ENCODE data around the gene EIF5A.
"Not testable (repeated sequence)": the region's sequence is repeated elsewhere in the genome, so short reads cannot be mapped to it uniquely, and the experiment has no call there.

EIF5A gene

DNA sequence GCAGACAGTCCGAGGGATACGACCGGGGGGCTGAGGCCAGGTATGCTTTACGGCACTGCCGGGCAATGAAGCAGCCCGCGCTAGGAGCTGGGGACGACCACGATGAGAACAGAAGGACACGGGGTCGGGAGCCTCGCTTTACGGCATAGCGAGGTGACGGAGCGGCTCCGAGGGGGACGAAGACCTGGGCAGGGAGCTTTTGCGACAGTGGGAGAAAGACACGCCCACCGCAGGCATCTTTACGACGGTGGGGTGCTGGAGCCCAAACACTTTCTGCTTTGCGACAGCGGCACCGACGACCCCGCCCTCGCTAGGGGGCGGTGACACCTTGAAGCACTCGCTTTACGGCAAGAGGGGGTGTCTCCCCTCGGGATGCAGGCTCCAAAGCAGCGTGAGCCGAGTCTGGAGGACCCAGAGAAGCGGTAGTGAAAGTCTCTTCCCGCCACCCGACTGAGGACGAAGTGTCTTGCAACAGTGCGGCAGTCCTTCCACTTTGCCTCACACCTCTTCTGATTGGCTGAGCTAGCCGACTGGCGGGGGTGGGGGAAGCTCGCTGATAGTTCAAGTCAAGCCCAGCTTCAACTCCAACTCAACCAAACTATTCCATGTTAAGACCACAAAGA is 22.1 kb downstream of the EIF5A start:
- DNase-seq: peak; percentile 98

DNA sequence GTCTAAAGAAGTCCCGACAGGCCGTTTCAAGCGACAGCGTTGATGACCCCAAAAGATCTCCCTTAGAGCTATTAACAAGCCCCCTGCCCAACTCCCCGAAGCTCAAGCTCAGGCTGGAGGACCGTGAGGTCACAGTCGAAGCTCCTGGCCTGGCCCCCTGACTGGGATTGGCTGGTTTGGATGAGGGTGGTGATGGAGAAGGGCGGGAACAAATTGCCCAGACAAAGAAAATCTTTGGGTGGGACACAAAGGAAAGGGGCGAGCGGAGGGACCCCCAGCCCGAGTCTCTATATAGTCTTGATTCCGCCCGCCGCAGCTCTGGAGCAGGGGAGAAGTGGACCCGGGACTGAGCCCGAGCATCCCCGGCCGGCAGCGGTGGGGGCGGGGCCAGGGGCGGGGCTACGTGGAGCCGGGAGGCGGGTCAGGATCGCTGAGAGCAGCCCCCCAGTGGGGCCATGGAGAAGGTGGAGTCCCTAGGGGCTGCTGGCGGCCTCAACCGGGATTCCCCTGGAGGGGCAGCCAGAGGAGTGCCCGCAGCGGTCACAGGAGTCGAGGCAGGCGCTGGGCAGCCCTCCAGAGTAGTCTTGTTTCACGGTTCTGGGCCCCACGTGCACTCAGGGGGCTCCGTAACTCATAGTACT is 22.7 kb downstream of the EIF5A start:
- DNase-seq: no peak

DNA sequence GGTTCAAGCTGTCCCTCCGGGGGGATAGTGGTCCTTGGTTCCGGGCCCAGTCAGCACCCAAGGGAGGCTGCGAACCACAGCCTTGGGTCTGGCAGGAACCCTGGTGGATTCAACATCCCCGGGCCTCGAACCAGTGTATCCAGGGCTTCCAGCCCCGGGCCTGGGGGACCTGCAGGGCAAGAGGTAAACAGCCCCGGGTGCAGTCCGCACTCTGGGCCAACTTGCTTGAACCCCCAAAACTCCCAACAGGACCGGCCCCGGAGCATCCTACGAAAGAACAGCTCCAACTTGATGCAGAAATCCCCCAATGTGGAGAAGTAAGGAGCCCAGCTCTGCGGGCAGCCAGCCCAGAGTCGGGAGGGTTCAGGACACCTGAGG is 23.2 kb downstream of the EIF5A start:
- no peak for DNase-seq

DNA sequence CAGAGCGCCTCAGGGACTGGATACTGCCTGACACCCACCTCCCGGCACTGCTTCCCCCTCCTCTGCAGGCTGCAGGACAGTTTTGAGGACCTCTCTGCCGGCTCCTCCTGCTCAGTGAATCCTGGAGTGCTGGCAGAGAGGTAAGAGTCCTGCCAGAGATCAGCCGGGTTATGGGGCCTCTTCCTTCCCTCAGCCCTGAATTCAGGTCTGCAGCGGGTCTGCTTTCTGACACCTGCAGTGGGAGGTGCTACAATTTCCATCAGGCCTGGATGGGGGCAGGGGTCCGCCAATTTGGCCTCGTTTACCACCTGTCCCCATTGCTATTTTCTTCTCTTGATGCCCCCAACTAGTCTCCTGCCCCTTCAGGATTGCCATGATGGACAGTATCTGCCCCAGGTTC is 24.7 kb downstream of the EIF5A start:
- DNase-seq: no peak

DNA sequence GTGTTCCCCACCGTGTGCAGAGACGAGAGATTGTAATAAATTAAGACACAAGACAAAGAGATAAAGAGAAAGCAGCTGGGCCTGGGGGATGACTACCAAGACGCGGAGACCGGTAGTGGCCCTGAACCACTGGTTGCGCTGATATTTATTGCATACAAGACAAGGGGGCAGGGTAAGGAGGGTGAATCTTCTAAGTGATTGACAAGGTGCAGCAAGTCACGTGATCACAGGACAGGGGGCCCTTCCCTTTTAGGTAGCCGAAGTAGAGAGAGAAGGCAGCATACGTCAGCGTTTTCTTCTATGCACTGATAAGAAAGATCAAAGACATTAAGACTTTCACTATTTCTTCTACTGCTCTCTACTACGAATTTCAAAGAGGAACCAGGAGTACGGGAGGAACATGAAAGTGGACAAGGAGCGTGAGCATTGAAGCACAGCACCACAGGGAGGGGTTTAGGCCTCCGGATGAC is 25.2 kb downstream of the EIF5A start:
- not testable (repeated sequence) for DNase-seq

DNA sequence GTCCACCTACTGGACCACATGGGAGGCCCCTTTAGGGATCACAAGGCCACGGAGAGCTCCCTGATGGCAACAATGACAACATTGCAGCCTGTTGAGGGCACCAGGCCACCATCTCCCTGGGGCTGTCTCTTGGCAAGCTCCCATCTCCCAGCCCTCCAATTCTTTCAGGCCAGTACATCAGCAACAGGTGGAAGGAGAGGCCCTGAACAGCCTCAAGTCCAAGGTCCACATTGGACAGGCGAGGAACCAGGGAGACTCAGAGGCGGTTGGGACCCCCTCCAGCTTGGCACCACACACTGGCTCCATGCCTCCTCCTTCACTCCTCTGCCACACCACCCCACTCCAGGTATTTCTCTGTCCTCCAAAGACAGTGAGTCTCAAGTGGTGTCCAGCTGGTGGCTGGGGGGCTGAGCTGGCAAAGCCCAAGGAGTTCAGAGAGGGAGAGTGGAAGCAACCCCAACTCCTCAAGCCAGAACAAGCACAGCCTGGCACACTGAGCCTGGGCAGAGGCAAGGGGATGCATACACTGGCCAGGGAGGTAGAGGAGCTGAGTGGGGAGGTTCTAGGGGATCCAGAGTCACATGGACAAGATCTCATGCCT is 27.6 kb downstream of the EIF5A start:
- no peak for DNase-seq

DNA sequence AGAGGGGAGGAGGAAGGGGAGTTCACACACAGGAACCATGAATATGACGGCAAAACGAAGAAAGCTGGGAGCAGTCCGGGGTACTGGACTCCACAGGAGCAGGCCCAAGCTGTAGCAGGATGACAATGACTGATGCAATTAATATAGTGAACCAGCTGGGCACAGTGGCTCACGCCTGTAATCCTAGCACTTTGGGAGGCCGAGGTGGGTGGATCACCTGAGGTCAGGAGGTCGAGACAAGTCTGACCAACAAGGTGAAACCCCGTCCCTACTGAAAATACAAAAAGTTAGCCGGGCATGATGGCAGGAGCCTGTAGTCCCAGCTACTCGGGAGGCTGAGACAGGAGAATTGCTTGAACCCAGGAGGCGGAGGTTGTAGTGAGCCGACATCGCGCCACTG is 28.3 kb downstream of the EIF5A start:
- DNase-seq: not testable (repeated sequence)

DNA sequence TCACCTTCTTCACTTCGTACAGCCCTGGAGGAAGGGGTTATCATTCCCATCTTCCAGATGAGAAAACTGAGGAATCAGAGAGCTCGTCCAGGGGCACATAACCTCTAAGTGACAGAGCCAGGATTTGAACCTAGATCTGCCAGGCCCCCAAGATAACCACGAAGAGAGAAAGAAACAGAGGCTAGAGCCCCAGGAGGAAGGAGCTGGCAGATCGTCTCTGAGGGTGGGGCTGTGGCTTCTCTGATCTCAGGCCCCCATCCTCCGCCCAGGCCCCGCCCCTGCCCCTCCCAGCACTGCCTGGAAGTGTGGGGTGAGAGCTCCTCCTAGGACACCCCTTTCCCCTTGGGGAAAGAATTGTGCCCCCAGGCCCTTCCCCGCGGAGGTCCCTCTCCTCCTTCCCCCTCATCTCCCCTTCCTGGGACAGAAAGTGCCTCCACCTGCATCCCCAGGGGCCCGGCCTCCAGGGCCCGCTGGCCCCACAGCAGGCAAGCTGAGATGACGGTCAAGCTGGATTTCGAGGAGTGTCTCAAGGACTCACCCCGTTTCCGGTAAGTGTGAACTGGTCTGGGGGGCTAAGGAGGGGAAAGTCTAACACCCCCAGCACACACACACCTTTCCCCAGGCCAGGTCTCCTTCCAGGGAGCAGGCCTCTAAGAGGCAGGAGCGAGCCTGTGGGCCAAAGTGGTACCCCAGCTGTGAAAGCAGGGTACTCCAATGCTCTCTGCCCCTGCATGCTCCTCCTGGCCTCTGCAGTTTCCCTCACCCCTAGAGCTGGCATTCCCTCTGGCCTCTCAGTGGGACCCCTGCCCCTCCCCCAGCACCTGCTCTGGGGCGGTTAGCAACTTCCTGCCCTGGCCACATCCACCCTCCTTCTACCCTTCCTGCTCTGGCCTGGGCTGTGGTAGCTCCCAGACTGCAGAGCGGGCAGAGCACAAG is 29.1 kb downstream of the EIF5A start, which contains the start of gene ACAP1:
TSS of gene ACAP1 (plus strand) at position 290 of the 936 bp plus-strand sequence. CDS start at position 496, 206 bp downstream.
- DNase-seq: no peak

DNA sequence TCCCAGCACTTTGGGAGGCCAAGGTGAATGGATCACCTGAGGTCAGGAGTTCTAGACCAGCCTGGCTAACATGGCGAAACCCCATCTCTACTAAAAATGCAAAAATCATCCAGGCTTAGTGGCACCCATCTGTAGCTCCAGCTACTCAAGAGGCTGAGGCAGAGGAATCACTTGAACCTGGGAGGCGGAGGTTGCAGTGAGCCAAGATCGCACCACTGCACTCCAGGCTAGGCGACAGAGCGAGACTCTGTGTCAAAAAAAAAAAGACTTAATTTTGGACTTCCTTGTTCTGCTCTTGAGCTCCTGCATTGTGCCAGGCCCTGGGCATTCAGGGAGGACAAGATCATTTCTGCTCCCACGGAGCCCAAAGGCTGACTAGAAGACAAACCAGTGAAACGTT is 30.2 kb downstream of the EIF5A start:
- DNase-seq: not testable (repeated sequence)

DNA sequence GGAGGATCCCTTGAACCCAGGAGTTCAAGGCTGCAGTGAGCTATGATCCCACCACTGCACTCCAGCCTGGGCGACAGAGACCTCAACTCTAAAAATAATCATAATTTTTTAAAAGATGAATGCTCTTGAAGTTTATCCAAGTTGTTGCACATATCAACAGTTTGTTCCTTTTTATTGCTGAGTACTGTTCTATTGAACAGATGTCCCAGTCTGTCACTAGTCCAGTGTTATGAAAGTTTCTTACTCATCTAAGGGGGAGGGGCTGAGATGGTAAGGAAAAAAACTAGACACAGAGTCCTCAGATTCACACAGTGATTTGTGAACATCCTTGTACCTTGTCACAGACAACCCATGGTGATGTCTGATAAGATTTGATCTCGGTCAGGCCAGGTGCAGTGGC is 32.8 kb downstream of the EIF5A start:
- no peak for DNase-seq

DNA sequence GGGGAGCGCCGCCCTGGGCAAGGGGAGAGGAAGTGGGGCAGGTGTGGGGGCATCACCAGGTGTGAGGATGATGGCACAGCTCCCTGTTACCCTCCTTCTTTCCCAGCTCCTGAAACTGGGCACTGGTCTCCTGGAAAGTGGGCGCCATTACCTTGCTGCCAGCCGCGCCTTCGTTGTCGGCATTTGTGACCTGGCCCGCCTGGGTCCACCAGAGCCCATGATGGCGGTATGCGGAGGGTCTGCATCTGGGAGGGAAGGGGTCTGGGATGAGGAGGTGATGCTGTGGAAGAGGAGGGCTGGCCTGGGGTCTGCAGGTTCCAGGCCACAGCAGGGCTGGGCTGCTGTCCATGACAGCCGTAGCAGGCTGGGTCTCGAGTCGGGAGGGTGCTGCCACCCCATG is 34.4 kb downstream of the EIF5A start:
- no peak for DNase-seq

DNA sequence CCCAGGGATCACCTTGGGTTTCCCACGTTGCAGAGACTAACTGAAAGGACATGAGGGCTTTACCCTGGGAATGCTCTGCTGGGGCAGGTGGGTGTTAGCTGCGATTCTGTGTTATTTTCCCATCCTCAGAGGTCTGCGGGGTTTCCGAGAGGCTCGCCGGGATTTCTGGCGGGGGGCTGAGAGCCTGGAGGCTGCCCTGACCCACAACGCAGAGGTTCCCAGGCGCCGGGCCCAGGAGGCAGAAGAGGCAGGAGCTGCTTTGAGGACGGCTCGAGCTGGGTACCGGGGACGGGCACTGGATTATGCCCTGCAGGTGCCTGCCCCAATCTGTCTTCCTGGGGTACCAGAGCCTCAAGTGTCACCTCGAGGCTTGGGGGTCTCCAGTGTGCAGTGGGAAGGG is 35.8 kb downstream of the EIF5A start:
- DNase-seq: no peak

DNA sequence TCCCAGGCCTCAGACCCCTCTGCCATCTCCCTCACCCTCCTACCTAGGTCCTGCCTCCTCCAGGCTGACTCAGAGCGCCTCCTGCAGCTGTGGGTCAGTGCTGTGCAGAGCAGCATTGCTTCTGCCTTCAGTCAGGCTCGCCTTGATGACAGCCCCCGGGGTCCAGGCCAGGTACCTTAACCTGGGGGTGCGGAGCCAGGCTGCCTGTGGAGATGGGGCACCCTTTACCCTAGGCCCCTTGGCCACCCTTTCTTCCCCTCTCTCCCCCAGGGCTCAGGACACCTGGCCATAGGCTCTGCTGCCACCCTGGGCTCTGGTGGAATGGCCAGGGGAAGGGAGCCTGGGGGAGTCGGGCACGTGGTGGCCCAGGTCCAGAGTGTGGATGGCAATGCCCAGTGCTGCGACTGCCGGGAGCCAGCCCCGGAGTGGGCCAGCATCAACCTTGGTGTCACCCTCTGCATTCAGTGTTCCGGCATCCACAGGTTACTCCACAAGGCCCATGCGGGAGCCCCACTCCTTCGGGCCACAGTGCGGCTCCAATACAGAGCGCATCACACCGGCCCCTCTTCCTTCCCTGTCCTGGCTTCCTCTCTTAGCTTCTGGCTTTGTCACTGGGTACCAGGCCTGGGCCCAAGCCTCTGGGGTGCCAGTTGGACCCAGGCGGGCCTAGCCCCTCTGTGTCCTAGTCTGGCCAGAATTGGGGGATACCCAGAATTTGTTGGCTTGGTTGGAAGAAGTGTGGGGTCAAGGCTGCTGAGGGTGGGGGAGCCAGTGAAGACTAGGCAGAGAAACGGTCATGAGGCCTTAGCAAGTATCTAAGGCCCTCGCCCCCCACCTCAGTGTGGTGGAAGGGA is 39.6 kb downstream of the EIF5A start:
- no peak for DNase-seq

DNA sequence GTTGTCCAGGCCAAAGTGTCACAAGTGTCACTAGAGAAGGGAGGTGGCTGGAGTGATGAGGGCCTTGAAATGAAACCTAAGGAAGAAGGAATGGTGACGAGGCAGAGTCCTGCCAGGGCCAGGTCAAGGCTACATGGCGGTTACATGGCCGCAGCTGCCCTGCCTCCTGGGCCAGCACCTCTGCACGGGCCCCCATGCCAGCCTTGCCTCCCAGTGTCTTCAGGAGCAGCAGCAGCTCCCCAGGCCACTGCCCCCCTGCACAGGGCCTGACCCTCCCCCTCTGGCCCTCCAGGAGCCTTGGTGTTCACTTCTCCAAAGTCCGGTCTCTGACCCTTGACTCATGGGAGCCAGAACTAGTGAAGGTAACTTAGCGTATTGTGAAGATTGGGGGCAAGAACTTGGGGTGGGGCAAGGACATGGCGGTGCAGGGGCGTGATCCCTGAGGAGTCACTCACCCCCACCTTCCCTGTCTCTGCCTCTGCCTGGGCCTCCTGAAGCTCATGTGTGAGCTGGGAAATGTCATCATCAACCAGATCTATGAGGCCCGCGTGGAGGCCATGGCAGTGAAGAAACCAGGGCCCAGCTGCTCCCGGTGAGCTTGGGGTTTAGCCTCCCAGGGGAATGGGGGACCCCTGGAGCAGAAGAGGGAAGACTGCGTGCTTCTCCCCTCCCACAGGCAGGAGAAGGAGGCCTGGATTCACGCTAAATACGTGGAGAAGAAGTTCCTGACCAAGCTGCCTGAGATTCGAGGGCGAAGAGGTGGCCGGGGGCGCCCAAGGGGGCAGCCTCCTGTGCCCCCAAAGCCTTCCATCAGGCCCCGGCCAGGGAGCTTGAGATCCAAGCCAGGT is 40.4 kb downstream of the EIF5A start:
- DNase-seq: no peak

DNA sequence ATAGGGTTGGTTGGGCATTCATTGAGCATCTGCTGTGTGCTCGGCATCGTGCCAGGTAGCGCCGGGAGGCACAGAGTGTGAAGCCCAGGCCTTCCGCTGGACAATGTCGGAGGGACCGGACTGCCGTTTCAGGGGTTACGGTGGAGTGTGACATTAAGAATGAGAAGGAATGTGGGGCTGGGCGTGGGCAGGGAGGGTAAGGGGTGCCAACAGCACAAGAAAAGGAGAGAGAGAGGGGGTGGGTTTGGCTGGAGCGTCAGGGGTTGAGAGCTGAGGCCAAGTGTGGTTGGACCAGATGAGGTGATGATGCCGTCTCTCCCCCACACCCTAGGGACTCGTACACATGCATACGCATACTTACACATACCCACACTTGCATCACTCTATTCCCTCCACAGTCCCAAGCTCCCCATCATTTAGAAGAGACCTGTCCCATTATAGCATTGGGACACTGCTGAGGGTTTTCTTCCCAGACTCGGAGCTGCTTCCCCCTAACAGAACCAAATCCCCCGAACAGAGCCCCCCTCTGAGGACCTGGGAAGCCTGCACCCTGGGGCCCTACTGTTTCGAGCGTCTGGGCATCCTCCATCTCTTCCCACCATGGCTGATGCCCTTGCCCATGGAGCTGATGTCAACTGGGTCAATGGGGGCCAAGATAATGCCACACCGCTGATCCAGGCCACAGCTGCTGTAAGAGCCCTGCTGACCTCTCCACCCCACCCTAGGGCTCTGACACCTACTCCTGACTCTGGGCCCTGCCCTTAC is 41.2 kb downstream of the EIF5A start:
- DNase-seq: no peak

DNA sequence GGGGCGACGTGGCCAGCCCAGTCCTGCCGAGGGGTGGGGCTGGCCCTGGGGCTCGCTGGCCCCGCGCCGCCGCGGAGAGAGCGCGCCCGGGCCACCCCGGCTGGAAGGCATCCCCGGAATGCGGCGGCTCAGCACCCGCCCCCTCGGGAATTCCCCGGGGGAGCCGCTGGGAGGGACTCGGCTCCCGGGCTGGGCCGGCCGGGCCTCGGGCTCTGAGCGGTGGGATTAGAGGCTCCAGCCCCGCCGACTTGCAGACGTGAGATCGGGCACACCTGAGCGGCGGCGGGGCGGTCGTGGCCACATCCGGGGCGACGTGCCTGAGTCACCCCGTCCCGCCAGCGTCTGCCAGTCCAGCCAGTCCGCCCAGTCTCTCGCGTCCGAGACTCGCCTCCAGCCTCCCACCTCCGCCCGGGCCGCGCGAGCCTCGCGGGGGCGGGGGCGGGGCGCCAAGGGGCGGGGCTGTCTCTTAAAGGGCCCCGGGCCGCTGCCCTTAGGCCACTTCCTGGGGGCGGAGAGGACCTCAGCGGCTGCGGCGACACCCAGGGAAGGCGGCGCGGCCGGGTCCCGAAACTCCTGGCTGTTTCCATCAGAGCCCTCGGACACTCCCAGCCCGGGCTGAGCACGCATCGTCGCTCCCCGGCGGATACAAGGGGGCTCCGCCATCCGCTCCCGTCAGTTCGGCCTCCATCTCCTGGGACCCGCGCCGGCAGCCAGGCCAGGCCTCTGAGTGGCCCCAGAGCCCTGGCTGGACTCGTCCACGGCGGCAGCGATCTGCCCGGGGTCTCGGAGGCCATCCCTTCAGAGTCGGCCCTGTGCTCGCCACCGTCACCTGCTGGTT is 44.5 kb downstream of the EIF5A start, which contains the start of gene KCTD11:
TSS of gene KCTD11 (plus strand) at position 498 of the 838 bp plus-strand sequence.
- DNase-seq: peak; percentile 97

DNA sequence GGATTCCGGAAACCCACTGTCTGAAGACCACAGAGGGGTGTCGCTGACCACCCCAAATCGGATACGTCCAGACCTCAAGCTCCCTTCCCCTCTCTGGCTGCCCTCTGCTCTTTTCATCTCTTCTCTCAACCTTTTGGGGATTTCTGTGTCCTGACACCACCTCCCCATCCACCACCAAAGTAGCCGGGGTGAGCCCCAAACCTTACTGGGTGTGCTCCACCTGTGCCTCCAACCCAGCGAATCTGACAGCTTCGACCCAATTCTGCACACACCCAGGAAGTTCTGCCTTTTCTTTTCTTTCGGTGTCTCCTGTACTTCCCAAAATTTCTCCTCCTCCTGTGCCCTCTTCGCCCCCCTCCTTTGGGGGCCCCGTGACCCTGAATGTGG is 45.1 kb downstream of the EIF5A start:
- DNase-seq: no peak

DNA sequence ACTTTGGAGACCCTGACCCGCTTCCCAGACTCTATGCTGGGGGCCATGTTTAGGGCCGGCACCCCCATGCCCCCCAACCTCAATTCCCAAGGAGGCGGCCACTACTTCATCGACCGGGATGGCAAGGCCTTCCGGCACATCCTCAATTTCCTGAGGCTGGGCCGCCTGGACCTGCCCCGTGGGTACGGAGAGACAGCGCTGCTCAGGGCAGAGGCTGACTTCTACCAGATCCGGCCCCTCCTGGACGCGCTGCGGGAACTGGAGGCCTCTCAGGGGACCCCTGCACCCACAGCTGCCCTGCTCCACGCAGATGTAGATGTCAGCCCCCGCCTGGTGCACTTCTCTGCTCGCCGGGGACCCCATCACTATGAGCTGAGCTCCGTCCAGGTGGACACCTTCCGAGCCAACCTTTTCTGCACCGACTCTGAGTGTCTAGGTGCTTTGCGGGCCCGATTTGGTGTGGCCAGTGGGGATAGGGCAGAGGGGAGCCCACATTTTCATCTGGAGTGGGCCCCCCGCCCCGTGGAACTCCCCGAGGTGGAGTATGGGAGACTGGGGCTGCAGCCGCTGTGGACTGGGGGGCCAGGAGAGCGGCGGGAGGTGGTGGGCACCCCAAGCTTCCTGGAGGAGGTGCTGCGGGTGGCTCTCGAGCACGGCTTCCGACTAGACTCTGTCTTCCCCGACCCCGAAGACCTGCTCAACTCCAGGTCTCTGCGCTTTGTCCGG is 45.6 kb downstream of the EIF5A start:
- no peak for DNase-seq

Data from right kidney (tissue), 1 donor.